Germinal center (tissue), 1 donor: ENCODE data around the gene SNAP47.

ENCODE experiments used
- DNase-seq: peaks from one replicate; pipeline ENCODE4 v3.0.0; 2012; ENCODE audit warnings: mixed read lengths, low spot score

Gene SNAP47

DNA sequence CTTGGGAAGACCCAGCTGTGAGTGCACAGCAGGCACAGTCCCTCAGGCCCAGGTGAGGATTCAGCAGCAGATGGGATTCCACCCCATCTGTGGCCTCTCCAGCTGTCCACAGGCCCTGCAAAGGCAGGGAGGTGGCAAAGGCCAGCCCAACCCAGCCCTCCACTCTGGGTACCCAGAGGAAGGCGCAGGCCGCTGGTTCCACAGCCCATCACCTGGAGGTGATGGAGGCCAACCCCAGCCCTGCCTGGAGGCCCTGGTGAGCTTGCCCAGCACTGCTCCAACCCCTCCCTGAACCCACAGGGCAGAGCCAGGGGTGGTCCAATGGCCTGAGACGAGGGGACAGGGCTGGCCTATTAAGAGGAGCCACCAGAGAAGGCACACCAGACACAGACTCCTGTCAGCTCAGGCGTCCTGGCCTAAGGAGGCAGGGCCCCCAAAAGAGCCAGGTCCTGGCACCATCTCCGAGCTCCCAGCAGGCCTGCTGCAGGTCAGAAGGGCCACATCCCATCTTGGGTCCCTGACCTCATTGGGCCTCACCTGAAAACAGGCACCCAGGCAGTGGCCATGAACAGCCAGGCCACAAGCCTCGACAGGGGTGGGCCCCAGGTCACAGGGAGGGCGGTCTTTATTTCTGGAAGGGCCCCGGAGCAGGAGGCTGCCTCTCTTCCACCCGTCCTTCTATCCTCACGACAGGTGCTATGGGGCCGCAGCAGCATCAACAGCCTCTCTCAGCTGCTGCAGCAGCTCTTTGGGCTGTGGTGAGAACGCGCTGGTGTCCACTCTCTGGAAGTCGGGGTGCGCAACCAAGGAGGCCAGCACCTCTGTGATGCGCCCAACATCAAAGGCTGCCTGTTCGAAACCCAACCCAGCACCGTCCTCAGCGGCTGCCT is 3.3 kb upstream of the SNAP47 start:
- DNase-seq, result no peak

DNA sequence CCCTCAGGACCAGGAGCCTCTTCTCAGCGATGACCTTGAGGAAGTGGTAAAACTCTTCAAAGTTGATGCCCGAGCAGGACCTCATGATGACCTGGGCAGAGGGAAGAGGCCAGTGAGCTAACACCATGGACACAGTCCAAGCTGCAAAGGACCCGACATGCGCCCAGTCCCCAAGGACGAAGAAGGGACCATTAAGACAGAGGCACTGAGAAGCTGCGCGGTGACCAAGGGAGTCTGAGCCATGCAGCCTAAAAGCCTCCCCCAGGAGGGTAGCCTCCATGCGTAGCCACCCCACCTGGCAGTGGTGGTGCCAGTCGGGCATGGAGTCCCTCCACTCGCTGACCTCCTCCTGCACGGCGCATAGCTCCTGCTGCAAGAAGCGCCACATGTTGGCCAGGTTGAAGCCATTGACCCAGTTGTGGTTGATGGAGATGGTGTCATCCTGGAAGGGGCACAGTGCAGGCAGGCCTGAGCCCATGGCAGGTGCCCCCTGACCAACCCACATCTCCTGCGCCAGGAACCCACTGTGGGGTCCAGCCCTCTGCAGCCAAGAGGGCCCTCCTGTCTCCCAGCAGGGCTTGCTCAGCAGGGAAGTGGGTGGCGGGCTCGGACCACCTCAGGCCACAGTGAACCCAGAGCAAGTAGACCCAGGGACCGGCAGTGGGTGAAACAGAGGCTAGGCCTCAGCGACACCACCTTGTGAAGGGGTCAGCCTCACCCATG is 2.5 kb upstream of the SNAP47 start:
- no peak for DNase-seq

DNA sequence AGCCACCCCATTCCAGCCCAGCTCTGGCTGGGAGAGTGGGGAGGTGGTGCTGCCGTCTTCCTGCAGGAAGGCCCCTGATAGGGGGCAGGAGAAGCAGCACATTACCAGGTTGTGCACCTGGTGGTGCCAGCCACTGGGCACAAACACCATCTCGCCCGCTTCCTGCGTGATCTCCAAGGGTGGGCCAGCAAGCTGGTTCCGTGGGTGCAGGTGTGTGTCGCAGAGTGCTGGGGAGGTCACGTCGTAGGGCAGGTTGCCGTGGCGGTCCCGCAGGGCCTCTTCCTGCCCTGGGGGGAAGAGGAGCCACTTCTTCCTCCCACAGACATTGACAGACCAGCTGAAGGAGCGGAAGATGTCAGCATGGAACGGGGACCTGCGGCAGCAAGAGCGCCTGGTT is 1.9 kb upstream of the SNAP47 start:
- DNase-seq, result no peak

DNA sequence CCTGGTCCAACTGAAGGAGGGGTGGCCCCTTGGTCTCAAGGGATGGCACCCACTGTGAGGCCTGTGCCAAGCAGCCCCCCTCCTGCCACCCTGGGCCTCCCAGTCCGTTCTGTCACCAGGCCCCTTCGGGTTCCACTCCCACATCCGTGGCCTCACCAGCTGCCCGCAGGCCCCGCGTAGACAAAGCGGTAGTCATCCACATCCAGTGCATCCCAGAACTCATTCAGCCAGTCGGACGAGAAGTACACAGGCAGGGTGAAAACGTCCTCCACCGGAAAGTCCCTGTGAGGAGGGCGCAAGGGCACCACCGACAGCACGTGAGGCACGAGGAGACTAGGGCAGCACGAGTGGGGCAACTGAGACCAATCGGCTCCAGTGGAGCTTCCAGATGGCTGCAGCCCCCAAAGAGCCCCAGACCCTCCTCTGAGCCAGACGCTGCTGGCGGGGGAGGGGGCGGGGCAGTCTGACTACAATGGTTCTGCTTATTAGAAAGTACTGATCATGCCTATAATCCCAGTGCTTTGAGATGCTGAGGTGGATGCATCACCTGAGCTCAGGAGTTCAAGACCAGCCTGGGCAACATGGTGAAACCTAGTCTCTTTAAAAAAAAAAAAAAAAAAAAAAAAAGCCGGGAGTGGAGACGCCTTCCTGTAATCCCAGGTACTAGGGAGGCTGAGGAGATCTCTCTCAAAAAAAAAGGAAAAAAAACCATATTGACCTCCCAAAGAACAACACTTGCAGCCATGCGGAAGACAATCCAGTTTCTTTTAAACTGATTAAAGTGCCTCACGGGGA is 1.3 kb upstream of the SNAP47 start:
- no peak for DNase-seq

DNA sequence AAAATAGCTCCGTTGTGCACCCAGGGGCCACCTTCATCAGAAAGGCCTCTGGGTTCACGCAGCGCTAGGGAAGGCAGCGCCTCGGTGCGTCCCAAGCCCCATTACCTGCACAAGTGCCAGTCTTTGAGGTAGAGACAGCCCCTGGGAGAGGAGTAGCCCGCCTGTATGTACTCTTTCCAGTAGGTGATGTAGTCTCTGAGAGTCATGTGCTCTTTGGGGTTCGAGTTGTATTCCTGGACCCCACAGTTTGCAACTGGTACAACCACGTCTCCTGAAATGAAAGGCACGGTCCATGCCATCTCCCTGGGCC is 734 bp upstream of the SNAP47 start:
- DNase-seq, result no peak

DNA sequence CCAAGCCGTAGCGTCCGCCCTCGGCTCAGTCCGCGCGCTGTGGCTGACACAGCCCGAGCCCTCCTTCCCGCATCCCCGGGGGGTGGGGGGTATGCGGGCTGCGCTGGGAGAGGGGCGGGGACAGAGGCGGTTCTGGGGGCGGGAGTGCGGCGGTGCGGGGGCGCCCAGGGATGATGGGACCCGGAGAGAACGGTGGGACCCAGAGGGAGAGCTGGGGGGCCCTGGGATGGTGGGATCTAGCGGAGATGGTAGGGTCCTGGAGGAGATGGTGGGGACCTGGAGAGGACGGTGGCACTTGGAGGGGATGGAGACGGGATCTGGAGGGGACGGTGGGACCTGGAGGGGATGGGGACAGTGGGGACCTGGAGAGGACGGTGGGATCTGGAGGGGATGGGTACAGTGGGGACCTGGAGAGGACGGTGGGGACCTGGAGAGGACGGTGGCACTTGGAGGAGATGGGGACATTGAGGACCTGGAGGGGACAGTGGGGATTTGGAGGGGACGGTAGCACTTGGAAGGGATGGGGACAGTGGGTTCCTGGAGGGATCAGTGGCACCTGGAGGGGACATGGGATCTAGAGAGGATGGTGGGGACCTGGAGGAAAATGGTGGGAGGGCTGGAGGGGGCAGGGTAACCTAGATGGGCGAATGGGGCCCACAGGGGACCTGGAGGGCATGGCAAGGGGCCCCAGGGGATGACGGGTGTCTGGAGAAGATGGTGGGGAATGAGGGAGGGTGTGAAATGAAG is 477 bp downstream of the SNAP47 start:
- no peak for DNase-seq

DNA sequence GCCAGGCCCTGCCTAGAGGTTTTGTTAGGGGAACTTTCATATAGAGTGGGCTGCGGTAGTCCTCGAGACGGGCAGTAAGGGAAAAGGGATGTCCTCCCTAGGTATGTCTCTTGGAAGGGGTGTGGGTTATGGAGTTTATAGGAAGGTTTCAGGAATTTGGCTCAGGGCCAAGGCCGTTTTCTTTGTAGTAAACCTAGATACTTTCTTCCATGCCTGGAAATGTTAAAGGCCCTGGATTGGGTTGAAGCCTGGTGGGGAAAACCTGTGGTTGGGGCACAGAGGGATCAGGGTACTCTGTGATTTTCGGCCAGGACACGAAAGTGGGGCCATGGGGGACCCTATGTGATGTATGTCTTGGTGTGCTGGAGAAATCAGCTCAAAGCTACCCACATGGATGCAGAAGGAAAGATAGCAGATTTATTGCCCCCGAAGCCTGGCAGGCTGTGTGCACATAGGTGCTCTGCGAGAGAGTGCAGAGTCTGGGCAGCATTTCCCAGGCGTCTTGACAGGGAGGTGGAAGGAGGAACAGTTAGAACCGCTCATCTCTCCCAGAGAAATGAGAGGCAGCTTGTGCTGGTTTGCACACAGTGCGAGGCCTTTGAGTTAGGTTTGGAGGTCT is 1.7 kb downstream of the SNAP47 start:
- DNase-seq, result no peak

DNA sequence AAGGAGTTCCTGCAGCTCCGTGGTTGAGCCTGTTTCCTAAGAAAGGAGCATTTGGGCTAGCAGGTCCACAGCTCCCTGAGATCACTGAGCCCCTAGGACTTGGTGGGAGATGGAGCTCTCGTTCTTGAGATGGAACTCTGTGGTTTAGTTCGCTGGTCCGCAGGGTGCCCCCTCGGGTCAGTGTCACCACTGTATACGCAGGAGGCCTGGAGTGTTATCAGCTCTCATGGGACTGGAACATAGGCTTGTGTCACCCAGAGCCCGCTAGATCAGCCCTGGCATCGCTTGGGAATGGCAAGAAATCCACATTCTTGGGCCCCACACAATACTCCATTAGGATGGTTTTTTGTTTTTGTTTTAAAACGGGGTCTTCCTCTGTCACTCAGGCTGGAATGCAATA is 3.6 kb downstream of the SNAP47 start:
- no peak for DNase-seq

DNA sequence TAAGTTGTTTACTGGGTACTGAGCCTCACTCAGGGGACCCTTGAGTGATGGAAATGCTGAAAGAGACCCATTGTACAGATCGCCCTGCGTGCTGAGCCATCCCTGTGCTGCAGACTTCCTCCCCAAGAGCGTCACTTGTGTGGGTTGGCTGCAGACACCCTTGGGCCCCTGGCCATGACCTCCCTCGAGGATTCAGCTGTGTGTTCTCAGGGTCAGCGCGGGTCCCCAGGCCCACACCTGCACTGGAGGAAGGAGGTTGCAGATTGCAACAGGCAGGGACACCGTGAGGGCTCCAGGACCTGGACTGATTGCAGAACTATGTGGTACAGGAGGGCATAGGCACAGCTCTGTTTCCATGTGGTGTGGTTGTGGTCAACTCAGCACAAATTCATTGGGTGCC is 4.4 kb downstream of the SNAP47 start:
- DNase-seq, result no peak

DNA sequence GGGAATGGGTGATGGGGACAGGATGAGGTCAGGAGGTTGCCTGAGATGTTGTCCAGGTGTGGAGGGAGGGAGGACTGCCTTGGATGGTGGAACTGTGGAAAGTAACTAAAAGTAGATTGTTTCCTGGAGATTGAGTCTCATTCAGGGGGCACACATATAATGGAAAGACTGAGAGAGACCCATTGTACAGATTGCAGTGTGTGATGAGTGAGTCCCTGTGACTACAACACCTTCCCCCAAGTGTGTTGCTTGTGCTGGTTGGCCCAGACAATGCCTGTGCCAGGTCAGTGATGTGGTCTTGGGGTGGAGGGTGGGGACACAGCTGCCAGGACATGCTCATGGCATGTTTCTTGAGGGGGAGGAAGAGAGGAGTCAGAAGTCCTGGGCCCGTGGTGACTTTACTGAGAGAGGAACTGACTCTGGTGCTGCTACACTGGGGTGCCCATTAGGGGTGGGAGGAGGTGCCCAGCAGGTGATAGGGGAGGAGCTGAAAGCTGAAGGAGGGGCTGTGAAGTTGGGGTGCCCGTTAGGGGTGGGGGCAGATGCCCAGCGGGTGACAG is 5.2 kb downstream of the SNAP47 start:
- no peak for DNase-seq

DNA sequence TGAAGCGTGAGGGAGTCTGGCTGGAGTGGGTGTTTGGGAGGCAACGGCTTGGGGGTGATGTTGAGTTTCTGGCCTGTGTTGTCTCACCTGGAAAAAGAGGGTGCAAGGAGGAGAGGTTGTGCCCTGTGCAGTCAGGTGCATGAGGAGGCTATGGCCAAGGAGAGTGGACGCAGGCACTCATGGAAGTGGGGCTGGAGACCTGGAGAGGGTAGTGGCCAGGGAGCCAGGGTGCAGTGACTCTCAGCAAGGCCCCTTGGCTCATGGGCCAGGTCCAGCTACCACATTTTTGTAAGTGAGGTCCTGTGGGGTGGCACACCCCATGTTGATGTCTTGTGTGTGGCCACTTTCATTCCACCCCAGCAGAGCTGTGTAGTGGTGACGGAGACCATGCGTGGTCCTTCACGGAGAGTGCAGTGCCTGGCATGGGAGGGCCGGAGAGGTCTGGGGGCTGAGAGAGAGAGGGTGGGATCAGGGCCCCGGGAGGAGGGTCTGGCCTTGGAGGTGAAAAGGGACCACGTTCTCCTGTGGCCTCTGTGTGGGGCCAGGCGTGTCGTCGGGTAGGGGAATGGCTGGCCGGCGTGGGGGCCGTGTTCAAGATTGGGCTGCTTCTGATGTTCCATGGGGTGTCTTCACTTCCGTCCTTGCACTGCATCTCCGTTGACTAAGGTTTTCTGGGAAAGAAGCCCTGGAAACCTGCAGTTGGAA is 6.1 kb downstream of the SNAP47 start:
- no peak for DNase-seq

DNA sequence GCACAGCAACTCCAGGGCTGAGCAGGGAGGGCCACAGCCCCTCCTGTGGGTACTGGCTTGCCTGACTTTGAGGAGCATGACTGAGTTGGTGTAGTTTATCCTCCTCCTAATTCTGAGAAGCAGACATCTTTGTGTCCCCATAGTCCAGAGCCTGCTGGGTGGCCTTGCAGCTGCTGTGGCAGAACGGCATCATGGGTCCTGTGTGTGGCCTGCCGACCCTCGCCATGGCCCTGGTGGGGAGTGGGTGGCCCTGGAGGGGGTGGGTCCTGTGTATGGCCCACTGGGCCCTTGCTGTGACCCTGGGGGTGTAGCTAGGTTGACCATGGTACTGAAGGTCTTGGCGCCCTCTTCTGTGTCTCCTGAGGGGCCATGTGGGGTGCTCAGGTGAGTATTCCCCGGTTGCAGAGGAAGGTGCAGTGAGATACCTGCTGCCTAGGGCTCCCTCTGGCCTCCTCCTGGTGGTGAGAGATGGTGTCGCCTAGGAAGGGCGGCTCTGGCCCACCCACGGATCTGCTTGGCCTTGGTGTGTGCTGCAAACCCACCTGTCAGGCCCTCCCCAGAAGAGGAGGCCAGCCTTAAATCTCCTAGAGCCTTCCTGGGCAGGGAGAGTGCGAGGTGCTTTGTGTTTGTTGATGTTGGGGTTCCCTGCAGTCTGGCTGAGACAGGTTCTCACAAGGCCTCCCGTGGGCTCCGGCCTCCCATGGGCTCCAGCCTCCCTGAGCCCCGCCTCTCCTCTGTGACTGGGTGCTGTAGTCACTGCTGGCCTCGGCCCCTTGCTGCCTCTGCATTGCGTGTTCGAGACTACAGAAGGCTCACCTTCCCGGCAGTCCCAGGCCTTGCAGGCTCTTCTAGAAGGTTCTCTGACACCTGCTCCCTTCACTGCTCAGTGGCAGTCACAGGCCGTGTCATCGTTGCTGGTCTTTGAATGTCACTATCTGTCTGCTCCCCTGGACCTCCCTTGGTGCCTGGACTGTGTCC is 7.8 kb downstream of the SNAP47 start:
- no peak for DNase-seq

DNA sequence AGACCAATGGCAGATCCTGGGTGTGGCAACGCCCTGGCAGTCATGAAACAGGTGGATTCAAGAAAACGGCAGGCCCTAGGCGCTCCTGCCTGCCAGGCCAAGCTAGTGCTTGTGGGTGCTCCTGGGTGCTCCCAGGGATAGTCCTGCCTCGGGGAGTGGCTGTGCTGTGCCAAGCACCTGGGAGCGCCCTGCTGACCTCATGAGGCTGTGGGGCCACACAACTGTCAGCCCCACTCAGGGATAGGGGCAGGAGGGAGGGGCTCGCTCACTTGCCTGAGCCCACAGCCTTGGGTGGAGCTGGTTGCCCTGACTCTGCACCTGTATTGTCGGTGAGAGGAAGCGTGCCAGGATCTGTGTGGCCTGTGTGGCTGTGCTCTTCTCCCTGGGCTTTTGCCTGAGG is 9.4 kb downstream of the SNAP47 start:
- DNase-seq, result no peak

DNA sequence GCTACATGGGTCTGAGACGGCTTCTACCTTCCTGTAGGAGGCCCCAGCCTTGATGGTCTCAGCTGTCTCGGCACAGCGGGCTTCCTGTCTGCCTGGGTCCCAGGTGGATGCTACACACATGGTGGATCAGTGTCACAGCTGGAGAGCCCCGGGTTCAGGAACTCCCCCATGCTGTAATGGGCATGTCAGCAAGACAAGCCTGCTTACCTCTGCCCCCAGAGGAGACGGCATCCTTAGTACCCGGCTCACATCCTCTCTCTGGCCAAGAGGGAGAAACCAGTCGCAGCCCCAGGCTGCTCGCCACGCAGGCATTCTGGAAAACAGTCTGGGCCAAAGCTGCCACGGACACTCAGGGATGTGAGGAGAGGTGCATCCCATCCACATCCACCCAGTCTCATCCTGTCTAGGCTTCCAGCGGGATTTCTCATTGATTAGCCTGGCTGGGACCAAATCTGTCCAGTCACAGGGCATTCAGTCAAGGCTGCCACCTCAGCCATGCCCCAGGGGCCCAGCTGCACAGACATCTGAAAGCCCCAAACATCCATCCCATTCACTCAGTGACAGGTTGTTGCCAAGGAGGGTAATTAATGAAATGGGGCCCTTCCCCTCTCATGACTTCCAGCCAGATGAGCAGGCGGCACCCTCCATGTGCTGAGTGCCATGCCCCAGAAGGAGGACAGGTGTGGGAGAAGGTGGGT is 10.5 kb downstream of the SNAP47 start:
- no peak for DNase-seq

DNA sequence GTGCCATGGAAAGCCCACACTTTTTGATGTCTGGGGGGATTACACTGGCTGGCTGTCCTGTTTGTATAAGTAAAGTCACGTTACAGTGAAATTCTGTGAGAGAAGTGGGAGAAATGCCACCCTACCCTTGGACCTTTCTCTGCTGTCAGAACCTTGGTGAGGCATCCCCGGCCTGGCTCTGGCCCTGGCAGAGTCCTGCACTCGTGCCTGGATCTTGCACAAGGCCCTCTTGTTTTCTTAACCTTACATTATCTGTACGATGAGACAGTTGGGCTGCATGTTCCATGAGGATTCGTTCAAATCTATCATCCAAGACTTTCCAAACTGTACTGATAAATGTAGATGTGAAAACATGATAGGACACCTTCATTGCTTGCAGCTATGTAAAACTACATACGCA is 11.4 kb downstream of the SNAP47 start:
- no peak for DNase-seq

DNA sequence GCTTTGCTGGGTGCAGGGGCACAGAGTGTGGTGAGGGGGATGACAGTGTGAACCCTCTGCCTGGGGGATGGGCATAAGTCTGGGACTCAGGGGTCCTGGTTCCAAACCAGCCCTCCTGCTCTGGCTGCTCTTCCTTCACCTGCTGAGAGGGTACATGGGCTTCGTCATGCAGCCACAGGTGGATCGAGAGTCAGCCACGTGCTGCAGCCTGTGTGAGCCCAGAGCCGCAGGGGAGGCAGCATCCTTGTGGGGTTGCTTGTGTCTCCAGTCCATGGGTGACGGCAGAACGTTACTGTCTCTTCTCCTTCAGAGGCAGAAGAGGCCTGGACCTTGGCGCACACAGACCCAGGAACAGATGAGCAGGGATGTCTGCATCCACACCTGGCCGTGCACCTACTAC is 12.1 kb downstream of the SNAP47 start:
- DNase-seq, result no peak

DNA sequence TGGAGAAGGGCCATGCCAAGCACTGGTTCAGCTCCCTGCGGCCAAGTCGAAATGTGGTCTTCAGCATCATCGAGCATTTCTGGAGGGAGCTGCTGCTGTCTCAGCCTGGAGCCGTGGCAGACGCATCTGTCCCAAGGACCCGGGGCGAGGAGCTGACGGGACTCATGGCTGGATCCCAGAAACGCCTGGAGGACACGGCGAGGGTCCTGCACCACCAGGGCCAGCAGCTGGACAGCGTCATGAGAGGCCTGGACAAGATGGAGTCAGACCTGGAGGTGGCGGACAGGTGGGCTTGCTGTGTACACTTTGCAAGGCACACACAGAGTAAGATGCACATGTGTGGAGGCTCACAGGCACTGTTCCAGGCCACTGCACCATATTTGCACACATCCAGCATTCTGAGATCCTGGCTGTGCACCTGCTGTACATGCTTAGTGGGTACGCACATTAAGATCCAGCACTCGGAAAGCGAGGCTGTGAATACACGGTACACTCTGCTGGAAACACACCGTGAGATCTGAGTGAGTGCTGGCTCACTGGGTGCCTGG is 12.8 kb downstream of the SNAP47 start:
- no peak for DNase-seq

DNA sequence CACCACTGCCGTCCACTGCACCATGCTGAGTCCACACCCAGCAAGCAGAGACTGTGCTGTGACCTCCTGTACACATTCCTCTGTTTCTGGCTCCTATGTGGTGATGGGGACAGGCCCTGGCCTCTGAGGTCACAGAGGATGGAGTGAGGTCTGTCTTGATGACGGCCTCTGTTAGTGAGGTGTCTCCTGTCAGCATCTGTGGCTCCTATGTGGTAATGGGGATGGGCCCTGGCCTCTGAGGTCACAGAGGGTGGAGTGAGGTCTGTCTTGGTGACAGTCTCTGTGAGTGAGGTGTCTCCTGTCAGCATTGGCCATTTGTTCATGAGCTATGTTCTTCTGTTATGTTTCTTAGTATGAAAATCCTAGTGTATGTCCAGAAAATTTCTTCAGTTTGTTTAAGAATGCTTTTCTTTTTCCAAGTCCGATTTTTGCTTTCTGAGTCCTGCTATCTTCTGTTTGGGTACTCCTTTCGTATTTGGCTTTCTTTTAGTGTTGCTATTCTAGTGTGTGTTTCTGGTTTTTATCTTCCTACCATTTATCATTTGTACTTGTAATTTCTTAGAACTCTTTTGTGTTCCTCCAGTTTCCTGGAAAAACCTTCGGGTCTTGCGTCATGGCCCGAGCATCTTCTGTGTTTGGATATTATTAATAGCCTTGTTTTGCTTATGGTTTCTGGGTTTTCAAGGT is 13.4 kb downstream of the SNAP47 start:
- DNase-seq, result no peak
